ENCODE data around the gene KRT73.

KRT73 gene

GRCh38 chr12:52628841-52629240 is 10.5 kb upstream of the KRT73 start:
- H3K36me3 Mint-ChIP-seq (ENCODE audit: low read depth), result no peaks in the 10 kb centered on the region
- no peak for TF ChIP-seq CTCF (IDR thresholded peaks at IDR 0.05)
- DNase-seq, result no peak
- H3K27me3 Mint-ChIP-seq (ENCODE audit: low read depth, poor library complexity), result peaks cover 4% of the 10 kb centered on the region
- peaks cover 7% of the 10 kb centered on the region for H3K4me1 Mint-ChIP-seq
- no peak overlapping the region for H3K4me3 Mint-ChIP-seq
- no peak overlapping the region for H3K27ac Mint-ChIP-seq
- no peaks in the 10 kb centered on the region for H3K9me3 Mint-ChIP-seq

- Mint-ChIP-seq H3K27me3 (ENCODE audit: low read depth, poor library complexity) (peaks cover 3% of the 10 kb centered on the region), H3K9me3 (peaks cover under 1% of the 10 kb centered on the region), H3K36me3 (ENCODE audit: low read depth) (no peaks in the 10 kb centered on the region), H3K27ac (no peak overlapping the region), H3K4me3 (no peak overlapping the region), H3K4me1 (peaks cover 7% of the 10 kb centered on the region)
- no peak for TF ChIP-seq CTCF (IDR thresholded peaks at IDR 0.05)
- no peak for DNase-seq
These were observed 9.8 kb upstream of the KRT73 start for GRCh38 chr12:52628111-52628507.

GRCh38 chr12:52627395-52628110 is 9.2 kb upstream of the KRT73 start:
- Mint-ChIP-seq H3K9me3 (peaks cover 6% of the 10 kb centered on the region), H3K4me3 (no peak overlapping the region), H3K4me1 (peaks cover 7% of the 10 kb centered on the region), H3K27me3 (ENCODE audit: low read depth, poor library complexity) (peaks cover under 1% of the 10 kb centered on the region), H3K27ac (no peak overlapping the region), H3K36me3 (ENCODE audit: low read depth) (no peaks in the 10 kb centered on the region)
- no peak for DNase-seq
- no peak for TF ChIP-seq CTCF (IDR thresholded peaks at IDR 0.05)

GRCh38 chr12:52622349-52622748 is 4.0 kb upstream of the KRT73 start:
- no peak for TF ChIP-seq CTCF (IDR thresholded peaks at IDR 0.05)
- Mint-ChIP-seq H3K36me3 (ENCODE audit: low read depth) (no peaks in the 10 kb centered on the region), H3K4me1 (peaks cover 7% of the 10 kb centered on the region), H3K9me3 (peaks cover 6% of the 10 kb centered on the region), H3K4me3 (no peak overlapping the region), H3K27ac (no peak overlapping the region), H3K27me3 (ENCODE audit: low read depth, poor library complexity) (no peaks in the 10 kb centered on the region)
- DNase-seq, result no peak

- Mint-ChIP-seq H3K27me3 (ENCODE audit: low read depth, poor library complexity) (peaks cover 10% of the 10 kb centered on the region), H3K36me3 (ENCODE audit: low read depth) (no peaks in the 10 kb centered on the region), H3K27ac (no peak overlapping the region), H3K4me3 (no peak overlapping the region), H3K4me1 (no peaks in the 10 kb centered on the region), H3K9me3 (peaks cover 6% of the 10 kb centered on the region)
- TF ChIP-seq CTCF (IDR thresholded peaks at IDR 0.05), result no peak
- no peak for DNase-seq
These were observed 507 bp upstream of the KRT73 start for GRCh38 chr12:52618866-52619265.

- Mint-ChIP-seq H3K9me3 (no peaks in the 10 kb centered on the region), H3K27ac (no peak overlapping the region), H3K4me3 (no peak overlapping the region), H3K4me1 (no peaks in the 10 kb centered on the region), H3K27me3 (ENCODE audit: low read depth, poor library complexity) (peaks cover 14% of the 10 kb centered on the region), H3K36me3 (ENCODE audit: low read depth) (no peaks in the 10 kb centered on the region)
- TF ChIP-seq CTCF (IDR thresholded peaks at IDR 0.05), result no peak
- no peak for DNase-seq
These were observed 965 bp downstream of the KRT73 start for GRCh38 chr12:52617403-52617785.

Data from nephron progenitor cell (in vitro differentiated cells).